Measurements from ENCODE around the gene FHOD3. TPM values are rescaled to one million over a fixed set of nuclear protein-coding genes. Genes with fewer than 3 reads are reported as not detected.

Gene FHOD3
- total RNA-seq, 1 donor from 2014 or later: 5.4 TPM

DNA sequence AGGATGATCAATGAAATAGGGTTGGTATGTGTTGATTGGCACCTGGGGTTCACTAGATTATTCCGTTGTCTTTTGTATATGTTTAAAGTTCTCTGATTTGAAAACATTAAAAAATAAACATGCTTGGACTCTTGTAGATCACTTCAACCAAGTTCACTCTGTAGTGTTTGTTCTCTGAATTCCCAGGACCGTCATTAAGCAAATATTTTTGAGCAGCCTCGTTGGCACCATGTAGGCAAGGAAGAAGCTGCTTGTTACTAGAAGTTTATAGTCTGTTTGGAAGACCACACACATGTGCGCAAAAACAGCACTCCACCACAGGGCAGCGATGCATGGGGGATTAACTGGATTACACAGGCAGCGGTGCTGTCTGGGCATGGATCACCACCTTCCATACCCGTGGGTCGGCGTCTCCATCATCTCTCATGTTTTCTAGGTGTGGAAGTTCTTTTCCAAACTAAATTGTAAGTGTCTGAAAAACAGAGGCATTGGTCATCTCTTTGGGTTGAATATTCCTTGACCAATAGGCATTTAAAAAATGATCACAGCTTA, 212.2 kb downstream of the FHOD3 start:
- DNase-seq (ENCODE audit: low spot score): no peak

DNA sequence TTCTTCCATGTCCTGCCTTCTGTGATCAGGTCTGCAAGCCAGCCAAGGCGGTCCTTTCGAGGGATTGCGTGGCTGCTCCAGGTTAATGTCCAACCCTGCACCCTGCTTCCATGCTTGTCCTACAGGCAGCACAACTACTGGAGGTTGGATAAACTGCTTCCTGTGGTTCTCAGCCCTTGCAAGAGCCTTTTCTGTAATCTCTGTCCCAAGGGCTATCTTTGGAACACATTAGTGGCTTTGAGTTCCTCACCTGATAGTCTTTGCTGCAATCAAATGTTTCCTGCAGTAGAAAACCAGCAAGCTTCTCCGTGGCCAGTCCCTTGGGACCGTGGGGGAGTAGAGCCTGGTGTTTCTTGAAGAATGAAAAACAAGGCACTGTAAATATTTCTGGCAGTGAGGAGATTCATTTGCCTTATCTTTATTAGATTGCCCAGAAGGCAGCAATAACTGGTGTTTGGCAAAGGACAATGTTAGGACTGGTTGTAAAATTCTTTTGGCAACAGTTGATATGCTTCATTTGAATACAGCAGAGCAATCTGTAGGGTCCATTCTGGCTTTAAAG, 214.4 kb downstream of the FHOD3 start:
- DNase-seq (ENCODE audit: low spot score): no peak

DNA sequence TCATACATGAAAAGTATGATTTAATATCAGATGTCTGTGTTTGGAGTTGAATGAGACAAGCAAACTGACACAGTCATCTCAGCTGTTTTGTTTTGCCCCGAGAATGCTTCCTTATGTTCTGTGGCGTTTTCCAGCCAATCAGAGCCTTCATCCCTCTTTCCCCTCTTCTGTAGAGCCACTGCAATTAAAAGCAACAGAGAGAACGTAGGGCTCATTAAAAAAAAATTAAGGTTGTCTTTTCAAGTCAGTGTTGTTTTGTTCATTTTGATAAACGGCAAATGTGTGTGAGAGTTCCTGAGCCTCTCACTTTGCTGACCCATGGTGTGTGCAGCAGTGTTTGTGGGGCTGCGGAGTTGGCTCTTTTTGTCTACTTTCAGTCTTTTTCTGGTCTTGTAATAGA, 216.0 kb downstream of the FHOD3 start:
- no peak for DNase-seq (ENCODE audit: low spot score)

DNA sequence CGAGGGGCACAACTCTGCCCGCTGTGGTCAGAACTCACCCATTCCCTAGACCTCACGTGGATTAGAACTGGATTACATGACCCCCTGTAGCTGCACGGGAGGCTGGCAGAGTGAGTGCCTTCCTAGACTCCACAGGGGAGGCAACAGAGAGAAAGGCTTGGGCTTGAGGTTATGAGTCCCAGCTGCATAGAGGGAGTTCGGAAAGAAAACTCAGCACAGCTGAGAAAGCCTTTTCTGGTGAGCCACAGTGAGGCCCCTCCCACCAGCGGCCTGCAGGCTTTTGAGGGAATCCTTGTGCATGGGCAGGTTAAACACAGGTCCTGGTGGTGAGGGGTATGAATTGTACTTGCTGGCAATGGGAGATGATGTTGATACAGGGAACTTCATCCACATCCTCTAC, 217.3 kb downstream of the FHOD3 start:
- DNase-seq (ENCODE audit: low spot score): no peak

DNA sequence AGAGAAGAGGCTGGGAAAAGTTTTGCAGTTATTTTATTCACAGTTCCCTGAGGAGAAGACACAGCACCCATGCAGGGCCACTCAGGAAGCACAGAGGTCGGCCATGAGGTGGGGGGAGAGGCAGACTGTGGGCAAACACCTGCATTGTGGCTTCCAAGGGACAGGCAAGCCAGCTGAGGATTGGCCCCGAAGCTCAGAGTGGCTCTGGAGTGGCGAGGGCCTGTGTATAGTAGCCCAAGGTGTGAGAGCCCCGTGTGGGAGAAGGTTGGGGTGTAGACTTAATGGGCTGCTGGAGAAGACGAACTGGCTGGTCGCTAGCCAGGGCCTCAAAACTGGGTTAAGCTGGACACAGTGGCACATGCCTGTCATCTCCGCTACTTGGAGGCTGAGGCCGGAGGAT, 218.7 kb downstream of the FHOD3 start:
- no peak for DNase-seq (ENCODE audit: low spot score)

DNA sequence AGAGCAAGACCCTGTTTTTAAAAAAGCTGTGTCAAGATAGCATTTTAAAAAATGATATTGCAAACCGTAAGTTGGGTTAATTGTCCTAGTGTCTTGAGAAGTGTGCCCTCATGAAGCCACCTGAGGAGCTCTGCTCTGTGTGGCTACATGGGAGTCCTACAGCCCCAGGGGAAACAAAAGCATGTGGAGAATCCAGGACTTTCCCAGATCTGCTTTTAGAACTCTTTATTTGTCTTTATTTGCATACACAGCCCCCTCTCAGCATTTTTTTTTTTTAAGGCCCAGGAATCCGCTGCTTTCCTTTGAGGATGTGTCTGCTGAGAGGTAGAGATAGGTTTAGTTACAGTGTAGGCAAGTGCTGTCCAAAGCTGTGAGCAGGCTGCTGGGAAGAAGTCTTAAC, 219.2 kb downstream of the FHOD3 start:
- no peak for DNase-seq (ENCODE audit: low spot score)

DNA sequence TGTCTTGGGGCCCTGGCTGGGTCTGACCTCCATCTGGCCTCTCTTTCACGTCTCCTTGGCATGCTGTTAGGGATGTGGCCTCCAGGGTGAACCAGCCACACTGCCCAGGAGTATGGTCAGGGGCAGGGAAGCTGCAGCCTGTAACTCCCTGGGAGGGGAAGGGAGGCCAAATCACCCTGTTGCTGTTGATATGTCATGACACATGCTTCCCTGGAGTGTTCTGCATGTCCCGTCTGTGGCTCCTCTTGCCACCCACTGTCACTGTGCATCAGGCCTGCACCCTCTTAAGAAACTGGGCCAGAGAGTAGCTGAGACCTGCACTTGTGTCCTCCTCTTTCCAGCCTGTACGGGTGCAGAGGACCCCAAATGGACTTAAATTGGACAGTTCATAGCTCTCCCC, 221.3 kb downstream of the FHOD3 start:
- DNase-seq (ENCODE audit: low spot score): no peak

DNA sequence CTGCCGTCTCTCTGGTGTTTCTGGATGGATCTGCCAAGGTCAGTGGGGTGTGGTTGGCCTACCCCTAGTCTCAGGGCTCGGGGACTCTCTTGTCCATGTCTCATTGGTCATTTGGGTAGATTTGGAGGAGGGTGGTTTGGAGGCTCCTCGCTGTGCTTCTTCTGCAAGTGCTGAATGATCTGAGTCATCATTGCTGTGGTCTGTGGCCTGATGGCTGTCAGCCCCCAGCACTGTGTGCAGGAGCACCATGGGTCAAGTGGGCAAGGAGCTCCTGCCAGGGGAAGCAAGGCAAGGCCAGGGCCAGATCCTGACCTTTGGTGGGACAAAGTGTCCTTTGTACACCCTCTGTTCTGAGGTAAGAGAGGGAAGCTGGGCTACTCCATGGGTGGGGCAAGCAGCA, 221.8 kb downstream of the FHOD3 start:
- no peak for DNase-seq (ENCODE audit: low spot score)

DNA sequence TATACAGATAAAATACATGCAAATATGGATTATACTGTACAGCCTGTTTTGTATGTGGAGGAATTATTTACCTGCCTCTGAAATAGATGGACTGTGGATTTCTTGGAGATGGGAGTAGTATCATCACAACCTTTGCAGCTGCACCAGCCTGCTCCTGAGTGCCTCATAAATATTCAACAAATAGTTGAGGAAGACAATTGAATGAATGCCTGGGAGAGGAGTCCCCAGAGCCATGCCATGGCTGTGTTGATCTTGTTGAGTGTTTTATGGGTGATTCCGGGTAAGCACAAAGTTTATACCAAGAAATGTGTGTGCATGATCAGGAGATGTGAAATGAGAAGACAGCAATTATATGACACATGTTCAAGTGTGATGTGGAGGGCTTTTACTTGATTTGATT, 225.0 kb downstream of the FHOD3 start:
- no peak for DNase-seq (ENCODE audit: low spot score)

DNA sequence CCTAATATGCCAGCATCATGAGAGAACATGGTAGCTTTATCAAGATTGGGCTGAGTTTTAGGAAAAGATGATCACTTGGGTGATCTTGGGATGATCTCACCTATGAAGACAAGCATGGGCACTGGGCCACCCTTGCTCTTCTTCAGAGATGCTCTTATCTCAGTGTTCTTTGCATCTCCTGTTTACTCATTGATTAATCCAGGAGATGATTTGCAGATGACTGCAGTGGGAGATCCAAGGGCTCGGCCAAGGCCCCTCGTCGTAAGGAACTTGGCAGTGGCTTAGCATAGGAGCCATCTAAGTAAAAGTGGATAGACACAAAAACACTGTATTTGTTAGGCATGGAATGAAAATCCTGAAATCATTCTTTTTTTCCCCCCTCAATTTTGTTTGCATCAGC, 228.4 kb downstream of the FHOD3 start:
- DNase-seq (ENCODE audit: low spot score): no peak

DNA sequence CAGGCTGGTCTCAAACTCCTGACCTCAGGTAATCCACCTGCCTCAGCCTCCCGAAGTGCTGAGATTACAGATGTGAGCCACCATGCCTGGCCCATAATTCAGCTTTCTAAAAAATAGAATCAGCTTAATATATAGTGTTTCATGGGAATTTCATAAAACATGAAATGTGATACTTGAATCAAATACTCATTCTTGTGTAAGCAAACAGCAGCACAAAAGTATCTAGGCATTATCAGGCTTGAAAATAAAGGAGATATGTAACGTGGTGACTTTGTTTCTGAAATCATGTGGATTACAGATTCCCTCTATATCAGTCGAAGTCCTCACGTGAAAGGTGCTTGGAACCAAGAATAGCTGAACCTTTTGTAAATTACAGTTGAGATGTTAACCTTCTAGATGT, 229.1 kb downstream of the FHOD3 start:
- no peak for DNase-seq (ENCODE audit: low spot score)

DNA sequence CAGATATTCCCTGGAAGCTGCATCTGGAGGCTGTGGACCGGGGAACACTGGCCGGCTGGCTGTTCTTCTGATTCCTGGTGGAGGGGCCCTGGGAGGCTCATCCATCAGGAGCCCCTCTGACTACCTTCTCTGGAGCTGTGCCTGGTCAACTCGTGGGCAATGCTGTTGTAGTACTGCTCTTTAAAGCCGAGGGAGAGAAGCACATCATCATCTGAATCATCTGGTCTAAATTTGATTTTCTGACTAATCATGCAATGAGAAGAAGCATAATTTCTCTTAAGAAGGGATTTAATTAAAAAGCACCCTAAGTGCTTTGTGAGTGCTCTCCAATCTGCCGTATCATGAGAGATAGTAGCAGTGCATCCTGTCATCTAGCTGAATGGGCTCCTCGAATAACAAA, 229.5 kb downstream of the FHOD3 start:
- no peak for DNase-seq (ENCODE audit: low spot score)

DNA sequence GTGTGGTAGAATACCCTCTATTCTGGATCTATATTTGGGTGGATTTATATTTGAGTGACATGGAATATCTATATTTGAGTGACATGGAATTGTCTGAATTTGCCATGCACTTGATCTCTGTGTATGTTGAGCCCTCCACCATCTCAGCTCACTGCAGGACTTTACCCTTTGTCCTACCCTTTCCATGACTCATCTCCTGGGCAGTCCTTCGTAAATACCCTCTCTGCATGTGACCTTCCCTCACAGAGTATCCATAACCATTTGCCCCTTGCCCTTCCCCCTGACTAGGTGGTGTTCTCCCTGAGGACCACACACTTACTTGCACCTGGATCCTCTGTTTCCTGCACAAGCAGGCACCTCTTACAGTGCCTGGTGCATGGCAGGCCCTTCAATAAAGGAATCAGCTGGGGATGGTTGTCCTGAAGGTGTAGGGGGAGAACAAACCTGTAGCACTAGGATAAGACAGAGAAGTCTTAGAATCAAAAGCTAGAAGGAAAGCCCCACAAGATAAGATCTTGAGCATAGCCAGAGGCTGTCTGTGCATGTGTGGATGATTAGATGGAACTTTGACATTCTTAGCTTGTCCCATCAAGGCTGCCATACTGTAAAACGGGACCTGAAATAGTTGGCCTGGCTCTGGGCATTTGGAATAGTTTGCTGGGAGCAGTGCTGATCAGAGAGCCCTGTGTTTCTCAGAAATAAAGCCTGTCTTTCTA, 230.4 kb downstream of the FHOD3 start:
- DNase-seq (ENCODE audit: low spot score): no peak

DNA sequence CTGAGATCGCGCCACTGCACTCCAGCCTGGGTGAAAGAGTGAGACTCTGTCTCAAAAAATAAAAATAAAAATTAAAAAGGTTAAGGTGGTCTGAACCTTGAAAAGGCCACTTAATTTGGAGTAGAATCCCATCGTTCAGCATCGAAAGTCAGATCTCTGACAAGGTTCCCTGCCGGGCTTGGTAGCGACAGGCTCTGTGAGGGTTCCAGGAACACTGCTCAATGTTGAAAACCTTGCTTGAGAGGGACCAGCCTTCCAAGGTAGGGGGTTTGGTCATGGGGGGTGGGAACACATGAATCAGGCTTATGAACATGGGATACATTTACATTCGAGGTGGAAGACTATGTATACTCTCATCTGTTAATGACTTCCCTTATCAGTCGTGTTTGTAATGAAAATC, 232.2 kb downstream of the FHOD3 start:
- DNase-seq (ENCODE audit: low spot score): no peak

DNA sequence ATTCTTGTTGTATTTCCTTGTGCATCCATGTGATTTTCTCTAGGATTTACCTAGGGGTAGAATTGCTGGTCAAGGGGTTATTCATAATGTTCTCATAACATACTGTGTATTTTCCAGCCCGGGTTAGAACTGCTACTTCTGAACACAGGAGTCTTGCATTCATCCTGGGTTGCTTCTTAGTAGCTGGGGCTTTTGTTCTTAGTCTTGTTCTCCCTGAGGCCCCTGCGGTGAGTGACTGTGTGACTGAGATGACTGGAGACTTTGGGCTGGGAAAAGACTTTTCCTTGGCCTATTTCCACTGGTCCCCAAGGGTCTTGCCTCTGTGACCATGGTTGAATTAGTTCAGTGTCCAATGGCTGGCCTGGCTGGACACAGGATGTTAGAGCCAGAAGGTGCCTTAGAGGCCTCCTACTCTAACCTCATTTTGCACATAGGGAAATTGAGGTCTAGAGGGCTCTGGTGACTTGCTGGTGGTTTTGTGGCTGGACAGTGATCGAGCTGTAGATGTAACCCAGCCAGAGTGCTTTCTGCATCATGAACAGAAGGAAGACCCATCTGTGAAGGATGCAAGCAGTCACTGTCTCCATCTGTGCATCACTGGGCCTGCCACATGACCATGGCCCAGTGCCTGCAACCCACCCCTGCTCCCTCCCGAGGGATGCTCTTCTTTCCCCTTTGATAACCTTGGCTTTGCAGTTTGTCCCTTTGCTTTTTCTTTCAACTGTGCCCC, 233.3 kb downstream of the FHOD3 start:
- DNase-seq (ENCODE audit: low spot score): no peak

DNA sequence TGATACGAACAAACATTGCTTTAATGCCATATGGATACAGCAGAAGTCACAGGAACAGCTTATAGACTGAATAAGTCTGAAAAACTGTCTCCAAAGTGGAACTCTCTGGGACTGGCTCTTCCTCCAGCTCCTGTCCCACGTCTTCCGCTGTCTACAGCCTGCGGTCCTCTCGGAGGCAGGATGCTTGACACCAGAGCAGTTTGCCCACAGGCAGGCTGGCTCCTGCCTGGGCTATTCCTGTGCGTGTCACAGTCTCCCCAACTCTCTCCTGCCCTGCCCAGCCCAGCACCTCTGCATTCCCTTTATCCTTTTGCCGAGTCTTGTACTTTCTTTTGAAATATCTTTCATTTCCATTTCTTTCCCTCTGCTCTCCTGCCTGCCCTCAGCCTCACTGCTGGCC, 234.1 kb downstream of the FHOD3 start:
- no peak for DNase-seq (ENCODE audit: low spot score)

DNA sequence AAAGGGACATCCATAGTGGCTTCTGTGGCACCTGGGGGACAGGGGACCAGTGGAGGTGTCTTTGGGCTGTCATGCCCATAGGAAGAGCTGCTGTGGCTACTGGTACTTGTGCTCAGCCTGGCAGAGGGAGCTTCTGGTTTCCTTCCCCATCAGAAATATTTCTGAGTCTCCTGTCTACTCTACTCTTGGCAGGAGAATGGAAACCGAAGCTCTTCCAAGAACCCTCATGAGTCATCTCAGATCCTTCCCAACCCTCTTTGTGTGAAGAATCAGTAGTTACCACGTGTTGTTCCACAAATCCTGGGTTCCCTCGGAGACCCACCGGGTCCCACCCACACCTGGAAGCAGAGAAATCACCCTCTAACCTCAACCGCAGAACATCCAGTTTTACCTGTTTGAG, 234.9 kb downstream of the FHOD3 start:
- DNase-seq (ENCODE audit: low spot score): no peak

DNA sequence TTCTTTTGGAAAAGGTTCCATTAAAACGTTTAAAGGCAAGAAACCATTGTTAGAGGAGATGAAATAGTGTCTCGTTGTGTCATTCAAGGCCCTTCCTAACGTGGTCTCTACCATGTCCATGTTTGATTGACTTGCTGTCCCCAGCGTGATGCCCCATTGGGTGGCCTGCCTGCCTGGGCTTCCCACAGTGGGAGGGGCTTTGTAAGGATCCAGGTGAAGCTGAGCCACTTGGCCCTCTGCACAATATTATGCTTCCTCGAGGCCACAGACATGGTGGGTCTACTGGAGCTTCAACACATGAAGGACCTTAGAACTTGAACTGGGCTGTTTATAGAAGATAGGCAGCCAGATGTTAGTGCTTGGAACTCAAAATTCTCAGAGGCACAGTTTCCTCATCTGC, 235.3 kb downstream of the FHOD3 start:
- DNase-seq (ENCODE audit: low spot score): no peak

DNA sequence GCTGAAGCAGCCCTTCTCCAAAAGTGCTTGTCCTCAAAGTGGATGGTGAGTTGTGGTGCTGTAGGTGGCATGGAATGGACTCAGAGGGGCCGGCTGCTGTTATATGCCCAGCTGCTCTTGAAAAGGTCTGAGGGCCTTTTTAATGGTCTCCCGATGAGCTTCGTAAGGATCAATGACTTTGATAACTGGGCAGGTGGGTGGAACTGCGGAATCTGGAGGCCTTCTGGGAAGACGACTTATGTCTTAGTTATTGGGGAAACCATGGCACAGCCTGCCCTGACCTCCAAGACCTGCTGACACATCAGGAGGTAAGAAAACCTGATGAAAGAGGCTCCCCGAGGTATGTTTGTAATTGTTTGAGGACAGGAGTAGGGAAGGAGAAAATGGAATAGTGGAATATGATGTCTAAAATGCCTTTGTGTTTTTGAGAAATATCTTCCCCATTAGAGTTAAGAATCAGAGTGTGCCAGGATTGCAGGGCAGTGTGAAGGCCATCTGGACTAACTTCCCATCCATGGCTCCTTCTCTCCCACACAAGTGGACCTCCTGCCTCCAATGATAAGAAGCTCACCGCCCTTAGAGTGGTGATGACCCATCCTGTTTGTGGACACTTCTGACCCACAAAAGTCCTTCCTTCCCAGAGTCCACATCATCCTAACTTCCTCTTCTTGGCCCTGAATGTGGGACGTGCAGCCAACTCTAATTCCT, 236.1 kb downstream of the FHOD3 start:
- DNase-seq (ENCODE audit: low spot score): no peak

DNA sequence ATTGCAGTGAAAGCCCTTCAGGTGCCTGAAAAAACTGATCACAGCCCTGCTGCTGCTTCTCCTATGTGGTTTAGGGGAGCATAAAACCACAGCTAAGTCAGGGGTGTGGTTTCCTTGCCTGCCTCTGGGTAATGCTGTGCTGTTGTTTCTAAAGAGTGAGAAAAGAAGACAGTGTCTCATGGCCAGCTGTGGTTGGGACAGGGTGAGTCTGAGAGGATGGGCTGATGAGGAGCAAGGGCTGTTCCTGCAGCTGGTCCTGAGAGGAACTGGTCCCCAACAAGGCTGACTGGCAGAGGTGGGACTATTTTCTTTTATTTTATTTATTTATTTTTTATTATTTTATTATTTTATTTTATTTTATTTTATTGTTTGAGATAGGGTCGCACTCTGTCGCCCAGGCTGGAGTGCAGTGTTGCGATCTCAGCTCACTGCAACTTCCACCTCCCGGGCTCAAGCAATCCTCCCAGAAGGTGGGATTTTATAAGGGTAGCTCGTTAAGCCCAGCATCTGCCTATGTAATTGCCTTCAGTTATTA, 236.7 kb downstream of the FHOD3 start:
- DNase-seq (ENCODE audit: low spot score): no peak

DNA sequence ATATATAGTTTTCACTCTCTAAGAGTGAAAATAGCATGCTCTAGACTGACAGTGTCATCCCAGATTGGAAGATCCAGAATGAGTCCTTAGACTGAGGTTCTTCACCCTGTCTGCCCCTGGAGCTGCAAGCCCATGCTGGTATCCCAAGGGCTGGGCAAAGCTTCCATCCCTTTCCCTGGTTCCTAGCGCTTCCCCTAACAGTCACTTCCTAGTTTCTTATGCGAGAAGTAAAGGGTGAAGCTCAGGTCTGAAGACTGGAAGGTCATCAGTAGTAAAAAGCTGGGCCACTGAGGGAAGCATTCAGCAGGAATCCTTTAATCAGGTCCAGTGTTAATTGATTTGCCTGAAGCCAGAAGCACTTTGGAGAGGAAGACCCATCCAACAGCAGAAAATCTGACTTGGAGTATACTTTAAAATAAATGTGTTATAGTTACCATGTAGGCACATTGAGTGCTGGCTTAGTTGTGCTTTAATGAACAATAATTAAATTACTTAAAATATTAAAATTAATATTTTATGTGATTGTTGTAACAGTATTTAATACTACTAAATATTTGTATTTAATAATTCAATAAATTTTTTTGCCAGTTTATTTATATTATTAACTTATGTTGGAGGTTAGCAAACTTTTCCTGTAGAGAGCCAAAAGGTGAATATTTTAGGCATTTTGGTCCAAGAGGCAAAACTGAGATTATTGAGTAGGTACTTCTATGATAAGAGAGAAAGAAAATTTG, 237.9 kb downstream of the FHOD3 start:
- no peak for DNase-seq (ENCODE audit: low spot score)

Measured in mesenteric fat pad (tissue), 1 donor.